ENCODE measurements around the gene CROCC2.

Gene CROCC2

GRCh38 chr2:241033994-241034393, 127.9 kb downstream of the CROCC2 start:
- in situ Hi-C loops (cut with HindIII; ENCODE audit: low sequenced_read_pairs): no loop called here

GRCh38 chr2:241034490-241035141, 128.5 kb downstream of the CROCC2 start:
- no peak for DNase-seq (ENCODE audit: low read depth)
- in situ Hi-C loops (cut with HindIII; ENCODE audit: low sequenced_read_pairs): no loop called here
- H3K4me3 ChIP-seq (ENCODE audit: low read depth, low read length): no peak overlapping the region
- no peak for TF ChIP-seq CTCF (IDR thresholded peaks at IDR 0.05; ENCODE audit: low read depth, low read length, missing control alignments)

More at GRCh38 chr2:241033994-241034393, 127.9 kb downstream of the CROCC2 start:
- no peak for DNase-seq (ENCODE audit: low read depth)
- TF ChIP-seq CTCF (IDR thresholded peaks at IDR 0.05; ENCODE audit: low read depth, low read length, missing control alignments): no peak
- H3K4me3 ChIP-seq (ENCODE audit: low read depth, low read length): no peak overlapping the region

- no peak for TF ChIP-seq CTCF (IDR thresholded peaks at IDR 0.05; ENCODE audit: low read depth, low read length, missing control alignments)
- no peak for DNase-seq (ENCODE audit: low read depth)
- no peak overlapping the region for H3K4me3 ChIP-seq (ENCODE audit: low read depth, low read length)
- in situ Hi-C loops (cut with HindIII; ENCODE audit: low sequenced_read_pairs): no loop called here
These were observed 129.1 kb downstream of the CROCC2 start for GRCh38 chr2:241035142-241035817.

GRCh38 chr2:241035818-241036396, 129.8 kb downstream of the CROCC2 start:
- DNase-seq (ENCODE audit: low read depth): no peak
- in situ Hi-C loops (cut with HindIII; ENCODE audit: low sequenced_read_pairs): no loop called here
- H3K4me3 ChIP-seq (ENCODE audit: low read depth, low read length): no peak overlapping the region
- no peak for TF ChIP-seq CTCF (IDR thresholded peaks at IDR 0.05; ENCODE audit: low read depth, low read length, missing control alignments)

GRCh38 chr2:241036397-241036963, 130.3 kb downstream of the CROCC2 start:
- DNase-seq (ENCODE audit: low read depth): no peak
- no peak for TF ChIP-seq CTCF (IDR thresholded peaks at IDR 0.05; ENCODE audit: low read depth, low read length, missing control alignments)
- in situ Hi-C loops (cut with HindIII; ENCODE audit: low sequenced_read_pairs): no loop called here
- no peak overlapping the region for H3K4me3 ChIP-seq (ENCODE audit: low read depth, low read length)

- in situ Hi-C loops (cut with HindIII; ENCODE audit: low sequenced_read_pairs): no loop called here
- no peak for DNase-seq (ENCODE audit: low read depth)
- no peak overlapping the region for H3K4me3 ChIP-seq (ENCODE audit: low read depth, low read length)
- no peak for TF ChIP-seq CTCF (IDR thresholded peaks at IDR 0.05; ENCODE audit: low read depth, low read length, missing control alignments)
These were observed 130.9 kb downstream of the CROCC2 start for GRCh38 chr2:241036964-241037421.

Data from astrocyte of the cerebellum (primary cell).